PC-3 (cell line): ENCODE measurements around the gene TCOF1. TPM values are rescaled to one million over a fixed set of nuclear protein-coding genes. Genes with fewer than 3 reads are reported as not detected.

Experiments used
- ATAC-seq: fragments of 200-7000 bp; cut with Tn5 transposase; 2 replicates; pipeline ENCODE4 v1.9.1; 2020; ENCODE audit warnings: mild to moderate bottlenecking, moderate library complexity
- BruUV-seq: library from RNA; stranded (reverse); fragments of 400-500 nt; replicated peaks from 2 replicates; lab custom pipeline; 2021; lab: Mats Ljungman, UMichigan
- CTCF ChIA-PET: fragments of 300-600 bp; sonication (Branson Sonifier 250); formaldehyde crosslinking; loops from one replicate; lab custom pipeline; 2022; ENCODE audit warnings: antibody characterized with exemption; lab: Charles Lee
- POLR2A ChIA-PET: fragments of 300-600 bp; sonication (Branson Sonifier 250); formaldehyde crosslinking; loops from one replicate; lab custom pipeline; 2022; ENCODE audit warnings: antibody characterized with exemption; ENCODE audit not compliant: unreplicated experiment; lab: Charles Lee
- DNase-seq: peaks from one replicate; pipeline ENCODE4 v3.0.0-alpha.2; 2015
- H2AFZ ChIP-seq: fragments of 300-600 bp; sonication (generic); 2 replicates; pipeline ENCODE4 v1.6.0; 2016; ENCODE audit warnings: antibody characterized with exemption, low read length
- H3F3A ChIP-seq: fragments of 300-600 bp; sonication (generic); one replicate; pipeline ENCODE4 v1.6.0; 2017; ENCODE audit warnings: antibody characterized with exemption, low read length, control low read depth, mild to moderate bottlenecking; ENCODE audit not compliant: unreplicated experiment
- H3K27ac ChIP-seq: fragments of 300-600 bp; sonication (generic); 2 replicates; pipeline ENCODE4 v1.5.1; 2016; ENCODE audit warnings: mild to moderate bottlenecking, low read length
- H3K27me3 ChIP-seq: fragments of 300-600 bp; sonication (generic); 2 replicates; pipeline ENCODE4 v1.6.1; 2016; ENCODE audit warnings: low read length, mixed read lengths
- H3K36me3 ChIP-seq: fragments of 300-600 bp; sonication (generic); 2 replicates; pipeline ENCODE4 v1.6.1; 2016; ENCODE audit warnings: low read depth, mixed run types, low read length, mixed read lengths
- H3K4me1 ChIP-seq: fragments of 300-600 bp; sonication (generic); 2 replicates; pipeline ENCODE4 v1.5.1; 2016; ENCODE audit warnings: low read length; ENCODE audit not compliant: insufficient read depth
- H3K4me2 ChIP-seq: fragments of 300-600 bp; sonication (generic); 2 replicates; pipeline ENCODE4 v1.6.0; 2016; ENCODE audit warnings: low read length
- H3K4me3 ChIP-seq: fragments of 300-600 bp; sonication (generic); 2 replicates; pipeline ENCODE4 v1.5.1; 2016; ENCODE audit warnings: mild to moderate bottlenecking, low read length, mixed read lengths
- H3K79me2 ChIP-seq: fragments of 300-600 bp; sonication (generic); 2 replicates; pipeline ENCODE4 v1.6.1; 2017; ENCODE audit warnings: low read length, mixed read lengths
- H3K9ac ChIP-seq: fragments of 300-600 bp; sonication (generic); 2 replicates; pipeline ENCODE4 v1.6.0; 2016; ENCODE audit warnings: mild to moderate bottlenecking, low read length
- H3K9me2 ChIP-seq: fragments of 300-600 bp; sonication (generic); replicated peaks from 2 replicates; pipeline ENCODE4 v1.6.1; 2016; ENCODE audit warnings: mixed run types, low read length, mixed read lengths
- H3K9me3 ChIP-seq: fragments of 300-600 bp; sonication (generic); 2 replicates; pipeline ENCODE4 v1.6.1; 2016; ENCODE audit warnings: low read length, mixed read lengths
- H4K20me1 ChIP-seq: fragments of 300-600 bp; sonication (generic); 2 replicates; pipeline ENCODE4 v1.6.1; 2016; ENCODE audit warnings: low read length, mixed read lengths
- EZH2 ChIP-seq: fragments of 300-600 bp; sonication (generic); IDR thresholded peaks from one replicate; pipeline ENCODE4 v1.6.1; 2017; ENCODE audit warnings: antibody characterized with exemption, mild to moderate bottlenecking, low read length; ENCODE audit not compliant: unreplicated experiment
- EZH2phosphoT487 ChIP-seq: fragments of 300-600 bp; sonication (generic); IDR thresholded peaks from 2 replicates; pipeline ENCODE4 v1.6.1; 2018; ENCODE audit warnings: mild to moderate bottlenecking, antibody characterized with exemption, low read length, borderline replicate concordance
- intact Hi-C: fragments of 100-400 bp; cut with micrococcal nuclease; formaldehyde crosslinking; loops from 2 replicates; pipeline ENCODE4 v1.9.0; 2023
- total RNA-seq: library from RNA; depleted of rRNA; stranded (reverse); fragments of >200 nt; gene quantifications from 2 replicates; pipeline ENCODE4 v1.2.3, GENCODE V29; 2014
- TF ChIP-seq, protein P1 (sequence below): fragments of 300-600 bp; sonication (generic); conservative IDR thresholded peaks from 2 replicates; pipeline ENCODE4 v1.5.1; 2017; ENCODE audit warnings: antibody characterized with exemption, low read depth, mild to moderate bottlenecking, low read length

Gene TCOF1
- total RNA-seq, 1 experiment from 2014 or later: 113 TPM

DNA sequence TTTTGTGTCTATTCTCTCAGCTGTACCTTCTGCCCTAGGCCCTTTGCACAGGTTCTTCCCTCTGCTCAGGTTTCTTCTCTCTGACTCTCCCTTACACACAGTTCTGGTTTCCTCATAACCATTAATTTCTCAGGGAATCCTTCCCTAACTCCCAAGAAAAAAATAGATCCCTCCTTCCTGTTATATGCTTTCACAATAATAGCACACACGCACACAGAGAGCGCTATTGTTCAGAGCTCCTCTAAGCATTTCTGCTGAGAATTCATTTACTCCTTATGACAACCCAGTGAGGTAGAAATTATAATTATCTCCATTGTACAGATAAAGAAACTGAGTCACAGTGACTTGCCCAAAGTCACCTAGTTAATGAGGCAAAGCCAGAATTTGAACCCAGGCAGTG lies 1.7 kb upstream of the TCOF1 start:
- intact Hi-C loops: loop anchor here (2.0 kb wide), 1 partner anchor 53 kb away; the partner anchor contains the start of gene ARSI
- no peak for DNase-seq
- POLR2A ChIA-PET: no interaction called here
- Histone ChIP-seq H3K4me1 (peaks cover 23% of the 10 kb centered on the region), H3K27ac (no peak overlapping the region), H3K36me3 (peaks cover 13% of the 10 kb centered on the region), H3F3A (no peaks in the 10 kb centered on the region), H4K20me1 (0 out of 2 replicates have a peak, but pooled peaks cover 6% of the 10 kb centered on the region), H3K4me3 (no peak overlapping the region), H3K9ac (no peak overlapping the region), H3K9me2 (no peaks in the 10 kb centered on the region), H3K27me3 (no peaks in the 10 kb centered on the region), H2AFZ (no peak overlapping the region), H3K79me2 (peaks cover 33% of the 10 kb centered on the region), H3K9me3 (no peaks in the 10 kb centered on the region), H3K4me2 (no peak overlapping the region)
- CTCF ChIA-PET: no interaction called here
- TF ChIP-seq, protein P1, sequence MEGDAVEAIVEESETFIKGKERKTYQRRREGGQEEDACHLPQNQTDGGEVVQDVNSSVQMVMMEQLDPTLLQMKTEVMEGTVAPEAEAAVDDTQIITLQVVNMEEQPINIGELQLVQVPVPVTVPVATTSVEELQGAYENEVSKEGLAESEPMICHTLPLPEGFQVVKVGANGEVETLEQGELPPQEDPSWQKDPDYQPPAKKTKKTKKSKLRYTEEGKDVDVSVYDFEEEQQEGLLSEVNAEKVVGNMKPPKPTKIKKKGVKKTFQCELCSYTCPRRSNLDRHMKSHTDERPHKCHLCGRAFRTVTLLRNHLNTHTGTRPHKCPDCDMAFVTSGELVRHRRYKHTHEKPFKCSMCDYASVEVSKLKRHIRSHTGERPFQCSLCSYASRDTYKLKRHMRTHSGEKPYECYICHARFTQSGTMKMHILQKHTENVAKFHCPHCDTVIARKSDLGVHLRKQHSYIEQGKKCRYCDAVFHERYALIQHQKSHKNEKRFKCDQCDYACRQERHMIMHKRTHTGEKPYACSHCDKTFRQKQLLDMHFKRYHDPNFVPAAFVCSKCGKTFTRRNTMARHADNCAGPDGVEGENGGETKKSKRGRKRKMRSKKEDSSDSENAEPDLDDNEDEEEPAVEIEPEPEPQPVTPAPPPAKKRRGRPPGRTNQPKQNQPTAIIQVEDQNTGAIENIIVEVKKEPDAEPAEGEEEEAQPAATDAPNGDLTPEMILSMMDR: no peak
- no peak for TF ChIP-seq EZH2phosphoT487
- TF ChIP-seq EZH2: no peak
- ATAC-seq: no peak
- BruUV-seq: no TSS peak

DNA sequence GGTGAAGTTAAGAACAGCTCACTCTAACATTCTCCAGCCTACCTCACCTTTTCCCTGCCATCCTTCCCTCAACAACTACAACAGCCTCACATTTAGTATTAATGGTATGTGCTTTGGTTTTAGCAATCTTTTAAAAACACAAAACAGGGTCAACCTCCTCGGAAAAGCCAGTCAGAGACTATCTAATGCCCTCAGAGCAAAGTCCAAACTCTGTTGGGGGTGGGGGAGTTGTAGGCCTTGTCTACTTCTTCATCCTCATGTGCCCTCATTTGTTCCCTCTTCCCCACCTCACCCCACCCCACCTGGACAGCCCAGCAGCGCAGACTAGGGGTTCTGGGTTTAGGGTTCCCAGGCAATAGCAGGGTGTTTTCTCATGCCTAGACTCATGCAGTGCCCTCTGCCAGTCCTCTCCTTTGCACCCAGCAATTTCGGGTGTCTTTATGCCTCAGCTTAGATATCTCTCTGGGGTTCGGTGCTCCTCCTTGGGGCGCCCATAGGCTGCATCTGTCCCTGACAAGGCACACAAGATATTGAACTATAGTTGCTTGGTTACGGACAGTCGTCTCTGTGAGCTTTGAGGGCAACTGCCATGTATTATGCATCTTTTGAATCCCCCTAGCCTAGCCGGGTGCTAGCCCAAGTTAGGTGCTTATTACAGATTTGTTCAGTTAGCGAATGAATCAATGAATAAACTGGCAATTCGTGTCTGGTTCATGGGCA lies 762 bp upstream of the TCOF1 start:
- peak overlapping the region; percentile 84 for H3K4me2 ChIP-seq
- no peak for ATAC-seq
- TF ChIP-seq, protein P1: no peak
- no peak for TF ChIP-seq EZH2phosphoT487
- peak overlapping the region; percentile 94 for H3K4me3 ChIP-seq
- H3K9me3 ChIP-seq: no peaks in the 10 kb centered on the region
- intact Hi-C loops: loop anchor here (1.0 to 2.0 kb wide), 2 partner anchors 54 to 80 kb away; partner anchors contain the start of gene ARSI
- POLR2A ChIA-PET: no interaction called here
- H4K20me1 ChIP-seq: 0 out of 2 replicates have a peak, but pooled peaks cover 6% of the 10 kb centered on the region
- H3K27ac ChIP-seq: no peak overlapping the region
- H3K27me3 ChIP-seq: no peaks in the 10 kb centered on the region
- peak overlapping the region; percentile 89 for H2AFZ ChIP-seq
- H3K4me1 ChIP-seq: peaks cover 19% of the 10 kb centered on the region; the same call in 1 of the 2 replicates
- CTCF ChIA-PET: no interaction called here
- H3F3A ChIP-seq: no peaks in the 10 kb centered on the region
- no peak for DNase-seq
- peaks cover 21% of the 10 kb centered on the region for H3K36me3 ChIP-seq
- peaks cover 42% of the 10 kb centered on the region for H3K79me2 ChIP-seq
- peak overlapping the region; percentile 8; the same call in 1 of the 2 replicates for H3K9ac ChIP-seq
- H3K9me2 ChIP-seq: no peaks in the 10 kb centered on the region
- TSS peak; percentile 73 for BruUV-seq
